Activated CD4-positive, alpha-beta T cell treated with anti-CD3 and anti-CD28 coated beads for 36 hours (primary cell): ENCODE data around the gene TNKS2. TPM values are rescaled to one million over a fixed set of nuclear protein-coding genes. Genes with fewer than 3 reads are reported as not detected.
"Not testable (repeated sequence)": the region's sequence is repeated elsewhere in the genome, so short reads cannot be mapped to it uniquely, and the experiment has no call there.

ENCODE experiments used
- ATAC-seq: fragments of 200-7000 bp; cut with Tn5 transposase; one replicate; pipeline ENCODE4 v1.10.0; 2021; ENCODE audit warnings: mild to moderate bottlenecking, moderate library complexity
- CTCF ChIA-PET: fragments of 350-600 bp; sonication (Branson Sonifier 250); formaldehyde crosslinking; loops from one replicate; lab custom pipeline; 2021; ENCODE audit warnings: antibody characterized with exemption; lab: Charles Lee
- POLR2A ChIA-PET: fragments of 350-600 bp; sonication (Branson Sonifier 250); formaldehyde crosslinking; loops from one replicate; lab custom pipeline; 2021; ENCODE audit warnings: antibody characterized with exemption, inconsistent platforms; lab: Charles Lee
- DNase-seq: peaks from one replicate; pipeline ENCODE4 v3.0.0-alpha.2; 2020
- H3K27ac Mint-ChIP-seq: one replicate; pipeline ENCODE4 v1.8.0; 2021; ENCODE audit warnings: mixed read lengths
- H3K27me3 Mint-ChIP-seq: one replicate; pipeline ENCODE4 v1.8.0; 2021; ENCODE audit warnings: mixed read lengths
- H3K36me3 Mint-ChIP-seq: one replicate; pipeline ENCODE4 v1.8.0; 2021; ENCODE audit warnings: low read depth, mixed read lengths
- H3K4me1 Mint-ChIP-seq: one replicate; pipeline ENCODE4 v1.8.0; 2021; ENCODE audit warnings: mixed read lengths
- H3K4me3 Mint-ChIP-seq: one replicate; pipeline ENCODE4 v1.8.0; 2021; ENCODE audit warnings: mild to moderate bottlenecking, moderate library complexity, mixed read lengths
- H3K9me3 Mint-ChIP-seq: one replicate; pipeline ENCODE4 v1.8.0; 2021; ENCODE audit warnings: low read depth, mixed read lengths
- intact Hi-C, 2 experiments: fragments of 100-400 bp; cut with DNase I in 1 of 2; cut with micrococcal nuclease in 1 of 2; formaldehyde crosslinking; loops; one replicate each; pipeline versions ENCODE4 v1.14.2 to v1.15.1; 2022 to 2024; cut with DNase I, micrococcal nuclease
- total RNA-seq, 2 experiments: library from RNA; stranded (reverse); gene quantifications; one replicate each; pipeline ENCODE4 v1.2.3, GENCODE V29; 2021

TNKS2 gene
- total RNA-seq = 10 to 100 TPM; 32.0 to 35.7 TPM

- intact Hi-C loops = loop anchor here (1.0 to 10.0 kb wide), 17 partner anchors 39 to 1904 kb away; partner anchors contain the start of genes BTAF1 (in 2 of the 2), HECTD2 (in 2 of the 2), CPEB3 (in 1 of the 2) and EXOC6 (in 1 of the 2)
- H3K36me3 Mint-ChIP-seq = peaks cover 35% of the 10 kb centered on the region
These were observed at the start of gene TNKS2 for GRCh38 chr10:91797874-91798648. TNKS2 (plus strand) TSS chr10:91798426; CDS start chr10:91798691, 265 bp downstream.

GRCh38 chr10:91749592-91749991 lies 48.6 kb upstream of the TNKS2 start:
- POLR2A ChIA-PET, H3K4me3 Mint-ChIP-seq, H3K9me3 Mint-ChIP-seq, H3K36me3 Mint-ChIP-seq, H3K4me1 Mint-ChIP-seq, DNase-seq, H3K27ac Mint-ChIP-seq, intact Hi-C loops, ATAC-seq: not testable (repeated sequence)
- peaks cover 11% of the 10 kb centered on the region for H3K27me3 Mint-ChIP-seq
- CTCF ChIA-PET = interaction anchor here (1.2 kb wide), 1 partner anchor 13 kb away, joined by 3 read pairs; no protein-coding TSS in a partner anchor

More at GRCh38 chr10:91797874-91798648, at the start of gene TNKS2:
- DNase-seq (peak; percentile 96), ATAC-seq (peak; percentile 64)
- H3K9me3 Mint-ChIP-seq = no peaks in the 10 kb centered on the region
- H3K27me3 Mint-ChIP-seq = no peaks in the 10 kb centered on the region
- peaks cover 50% of the 10 kb centered on the region for H3K4me1 Mint-ChIP-seq
- H3K27ac Mint-ChIP-seq = peak within 1 kb of the TSS; percentile 99
- H3K4me3 Mint-ChIP-seq = peak within 1 kb of the TSS; percentile 94
- ChIA-PET POLR2A (interaction anchor here (0.7 to 0.8 kb wide), 3 partner anchors 24 to 111 kb away, joined by 3 to 4 read pairs (median 3); partner anchors contain the start of gene FGFBP3), CTCF (interaction anchor here (0.6 to 2.4 kb wide), 5 partner anchors 20 to 773 kb away, joined by 3 to 14 read pairs (median 4); partner anchors contain the start of gene BTAF1)

DNA sequence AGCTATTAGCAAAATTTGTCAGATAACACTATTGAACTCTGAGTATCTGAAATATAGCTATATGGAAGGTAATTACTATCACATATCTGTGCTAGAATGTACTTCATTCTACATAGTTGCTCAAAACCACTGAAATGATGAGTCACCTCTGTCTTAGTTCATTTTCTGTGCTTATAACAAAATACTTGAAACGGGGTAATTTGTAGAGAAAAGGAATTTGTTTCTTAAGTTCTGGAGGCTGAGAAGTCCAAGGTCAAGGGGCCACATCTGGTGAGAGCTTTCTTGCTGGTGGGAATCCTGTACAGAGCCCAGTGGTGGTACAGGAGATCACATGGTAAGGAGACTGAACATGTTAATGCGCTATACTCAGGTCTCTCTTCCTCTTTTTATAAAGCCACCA lies 41.9 kb upstream of the TNKS2 start:
- no peak for DNase-seq
- H3K36me3 Mint-ChIP-seq = no peaks in the 10 kb centered on the region

DNA sequence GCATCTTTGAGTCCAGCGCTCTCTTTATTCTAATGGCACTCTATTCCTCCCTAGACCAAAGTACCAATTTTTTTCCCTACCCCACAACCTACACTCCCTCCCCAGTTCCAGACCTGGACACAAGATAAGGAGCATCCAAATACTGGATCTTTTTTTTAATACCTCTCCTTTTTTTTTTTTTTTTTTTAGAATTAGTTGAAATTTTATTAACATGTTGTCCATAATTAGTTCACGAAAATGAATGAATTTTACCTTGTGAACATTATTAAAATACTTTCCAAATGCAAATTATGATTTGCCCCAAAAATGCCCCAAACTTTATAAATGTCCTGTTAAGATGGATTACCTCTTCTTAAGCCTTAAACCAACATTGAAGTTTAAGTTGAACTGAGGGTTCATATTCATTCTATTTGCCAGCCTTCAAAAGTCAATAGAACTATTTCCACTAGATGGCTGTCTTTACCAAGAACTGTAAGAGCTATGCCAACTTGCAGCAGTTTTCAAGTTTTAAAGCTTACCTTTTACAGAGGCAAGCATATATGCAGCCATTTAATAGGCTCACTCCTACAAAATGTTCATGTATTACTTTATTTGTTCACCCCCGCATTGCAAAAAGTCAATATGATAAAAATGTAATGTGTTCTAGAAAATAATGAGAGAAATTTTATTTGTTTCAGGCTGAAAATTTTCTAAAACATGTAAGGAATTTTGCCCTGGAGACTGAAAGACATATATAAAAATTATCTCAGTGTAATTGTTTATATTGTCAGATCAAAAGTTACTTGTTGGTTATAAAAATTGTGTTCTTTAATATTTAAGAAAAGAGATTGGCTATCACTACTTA lies 39.7 kb upstream of the TNKS2 start:
- H3K27me3 Mint-ChIP-seq = peaks cover 21% of the 10 kb centered on the region
- ATAC-seq = peak; percentile 81
- ChIA-PET CTCF (interaction anchor here (0.6 to 4.8 kb wide), 24 partner anchors 12 to 460 kb away, joined by 3 to 58 read pairs (median 4); partner anchors contain the start of genes BTAF1 and TNKS2), POLR2A (no interaction called here)
- no peaks in the 10 kb centered on the region for H3K9me3 Mint-ChIP-seq
- no peak for DNase-seq
- no peak overlapping the region for H3K27ac Mint-ChIP-seq
- H3K4me3 Mint-ChIP-seq = no peak overlapping the region
- peaks cover 3% of the 10 kb centered on the region for H3K4me1 Mint-ChIP-seq
- intact Hi-C loops = loop anchor here (1.0 to 10.0 kb wide), 6 partner anchors 38 to 679 kb away; no protein-coding TSS in a partner anchor
- no peaks in the 10 kb centered on the region for H3K36me3 Mint-ChIP-seq

More for the DNA sequence above, 41.9 kb upstream of the TNKS2 start:
- Mint-ChIP-seq H3K27me3 (peaks cover 11% of the 10 kb centered on the region), H3K27ac (no peak overlapping the region), H3K4me3 (no peak overlapping the region), H3K9me3 (no peaks in the 10 kb centered on the region), H3K4me1 (peaks cover 3% of the 10 kb centered on the region)
- CTCF ChIA-PET = interaction anchor here (0.6 to 2.0 kb wide), 4 partner anchors 15 to 157 kb away, joined by 3 to 8 read pairs (median 4); partner anchors contain the start of gene FGFBP3
- POLR2A ChIA-PET = no interaction called here
- no peak for ATAC-seq
- intact Hi-C loops = loop anchor here (5.0 to 10.0 kb wide), 4 partner anchors 89 to 681 kb away; no protein-coding TSS in a partner anchor

DNA sequence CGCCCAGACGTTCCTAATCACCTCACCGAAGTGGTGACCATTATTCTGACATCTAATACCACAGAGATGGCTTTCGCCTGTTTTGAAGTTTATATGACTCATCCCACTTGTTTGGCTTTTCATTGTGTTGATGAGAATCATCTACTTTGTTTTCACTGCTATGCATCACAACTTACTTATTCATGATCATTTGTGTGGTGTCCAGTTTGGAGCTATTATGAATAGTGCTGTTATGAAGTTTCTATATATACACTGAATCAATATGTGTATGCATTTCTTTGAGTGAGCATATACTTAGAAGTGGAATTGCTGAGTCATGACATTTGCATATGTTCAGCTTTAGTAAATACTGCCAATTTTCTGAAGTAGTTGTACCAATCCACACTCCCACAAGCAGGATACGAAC lies 38.6 kb upstream of the TNKS2 start:
- DNase-seq (no peak), ATAC-seq (peak; percentile 74)
- POLR2A ChIA-PET = no interaction called here
- Mint-ChIP-seq H3K36me3 (no peaks in the 10 kb centered on the region), H3K27ac (no peak overlapping the region), H3K9me3 (no peaks in the 10 kb centered on the region), H3K27me3 (peaks cover 18% of the 10 kb centered on the region), H3K4me3 (no peak overlapping the region), H3K4me1 (peaks cover 3% of the 10 kb centered on the region)
- CTCF ChIA-PET = interaction anchor here (0.8 to 4.8 kb wide), 10 partner anchors 11 to 605 kb away, joined by 3 to 58 read pairs (median 4); partner anchors contain the start of gene TNKS2
- intact Hi-C loops = loop anchor here (2.0 to 10.0 kb wide), 5 partner anchors 37 to 678 kb away; no protein-coding TSS in a partner anchor

GRCh38 chr10:91761721-91762120 lies 36.5 kb upstream of the TNKS2 start:
- H3K9me3 Mint-ChIP-seq = no peaks in the 10 kb centered on the region
- no peaks in the 10 kb centered on the region for H3K4me1 Mint-ChIP-seq
- no peaks in the 10 kb centered on the region for H3K36me3 Mint-ChIP-seq
- no peak overlapping the region for H3K27ac Mint-ChIP-seq
- ATAC-seq = no peak
- ChIA-PET POLR2A (no interaction called here), CTCF (interaction anchor here (4.8 kb wide), 1 partner anchor 152 kb away, joined by 58 read pairs; no protein-coding TSS in a partner anchor)
- no peak for DNase-seq
- peaks cover 18% of the 10 kb centered on the region for H3K27me3 Mint-ChIP-seq
- intact Hi-C loops = no loop called here
- H3K4me3 Mint-ChIP-seq = no peak overlapping the region

- POLR2A ChIA-PET = no interaction called here
- intact Hi-C loops = no loop called here
- Mint-ChIP-seq H3K36me3 (no peaks in the 10 kb centered on the region), H3K9me3 (no peaks in the 10 kb centered on the region), H3K4me3 (no peak overlapping the region), H3K27ac (no peak overlapping the region), H3K4me1 (no peaks in the 10 kb centered on the region), H3K27me3 (peaks cover 16% of the 10 kb centered on the region)
- no peak for ATAC-seq
- no peak for DNase-seq
- CTCF ChIA-PET = interaction anchor here (1.0 kb wide), 1 partner anchor 13 kb away, joined by 3 read pairs; no protein-coding TSS in a partner anchor
These were observed 35.3 kb upstream of the TNKS2 start for GRCh38 chr10:91762878-91763277.

DNA sequence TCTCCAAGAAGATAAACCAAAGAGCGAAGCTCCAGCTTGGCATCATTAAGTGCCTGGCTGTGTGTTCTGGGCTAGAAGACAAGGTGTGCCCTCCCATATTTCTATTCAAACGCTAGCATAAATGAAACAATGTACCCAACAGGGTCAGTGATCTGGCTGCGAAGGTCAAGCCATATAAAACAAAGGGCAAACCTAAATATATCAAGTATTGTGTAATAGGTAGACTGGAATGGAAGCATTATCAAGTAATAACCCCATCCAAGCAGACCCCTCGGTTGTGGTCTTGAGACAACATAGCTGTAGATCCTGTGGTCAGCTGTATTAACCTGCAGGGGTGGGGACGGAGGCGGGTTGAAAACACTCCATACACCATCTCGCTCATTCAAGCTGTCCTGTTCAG lies 31.6 kb upstream of the TNKS2 start:
- Mint-ChIP-seq H3K9me3 (no peaks in the 10 kb centered on the region), H3K36me3 (no peaks in the 10 kb centered on the region), H3K27ac (no peak overlapping the region), H3K27me3 (peaks cover 9% of the 10 kb centered on the region), H3K4me1 (no peaks in the 10 kb centered on the region), H3K4me3 (no peak overlapping the region)
- ATAC-seq (no peak), DNase-seq (no peak)
- ChIA-PET CTCF (interaction anchor here (0.9 kb wide), 1 partner anchor 29 kb away, joined by 3 read pairs; no protein-coding TSS in a partner anchor), POLR2A (no interaction called here)
- intact Hi-C loops = no loop called here

GRCh38 chr10:91768123-91768522 lies 30.1 kb upstream of the TNKS2 start:
- ChIA-PET POLR2A (no interaction called here), CTCF (interaction anchor here (1.7 kb wide), 1 partner anchor 12 kb away, joined by 4 read pairs; no protein-coding TSS in a partner anchor)
- no peaks in the 10 kb centered on the region for H3K4me1 Mint-ChIP-seq
- no peak for ATAC-seq
- no peaks in the 10 kb centered on the region for H3K36me3 Mint-ChIP-seq
- no peak overlapping the region for H3K27ac Mint-ChIP-seq
- peaks cover 4% of the 10 kb centered on the region for H3K27me3 Mint-ChIP-seq
- no peak overlapping the region for H3K4me3 Mint-ChIP-seq
- no peaks in the 10 kb centered on the region for H3K9me3 Mint-ChIP-seq
- DNase-seq = no peak
- intact Hi-C loops = no loop called here

DNA sequence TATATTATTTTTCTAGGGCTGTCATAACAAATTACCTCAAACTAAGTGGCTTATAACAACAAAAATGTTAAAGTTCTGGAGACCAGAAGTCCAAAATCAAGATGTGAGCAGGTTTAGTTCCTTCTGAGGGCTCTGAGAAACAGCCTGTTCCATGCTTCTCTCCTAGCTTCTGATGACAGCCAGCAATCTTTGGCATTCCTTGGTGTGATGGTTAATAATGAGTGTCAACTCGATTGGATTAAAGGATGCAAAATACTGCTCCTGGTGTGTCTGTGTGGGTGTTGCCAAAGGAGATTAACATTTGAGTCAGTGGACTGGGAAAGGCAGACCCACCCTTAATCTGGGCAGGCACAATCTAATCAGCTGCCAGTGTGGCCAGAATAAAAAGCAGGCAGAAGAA lies 26.3 kb upstream of the TNKS2 start:
- Mint-ChIP-seq H3K4me1 (no peaks in the 10 kb centered on the region), H3K27me3 (peaks cover 13% of the 10 kb centered on the region), H3K9me3 (no peaks in the 10 kb centered on the region), H3K36me3 (no peaks in the 10 kb centered on the region), H3K27ac (no peak overlapping the region), H3K4me3 (no peak overlapping the region)
- DNase-seq = no peak
- intact Hi-C loops = no loop called here
- ChIA-PET CTCF (interaction anchor here (2.2 to 2.4 kb wide), 2 partner anchors 13 to 15 kb away, joined by 8 read pairs; no protein-coding TSS in a partner anchor), POLR2A (no interaction called here)
- ATAC-seq = no peak
